Osteocyte (in vitro differentiated cells): Measurements from ENCODE around the gene TCERG1L. TPM values are rescaled to one million over a fixed set of nuclear protein-coding genes. Genes with fewer than 3 reads are reported as not detected.

Experiments
- DNase-seq: peaks from one replicate; pipeline ENCODE4 v3.0.0; 2021; ENCODE audit warnings: mixed read lengths; ENCODE audit not compliant: unreplicated experiment; ENCODE audit errors: extremely low spot score
- H3K27ac Mint-ChIP-seq: one replicate; pipeline ENCODE4 v1.8.0; 2021; ENCODE audit warnings: mild to moderate bottlenecking, mixed read lengths; ENCODE audit not compliant: unreplicated experiment
- H3K27me3 Mint-ChIP-seq: one replicate; pipeline ENCODE4 v1.8.0; 2021; ENCODE audit warnings: mixed read lengths; ENCODE audit not compliant: unreplicated experiment
- H3K36me3 Mint-ChIP-seq: one replicate; pipeline ENCODE4 v1.8.0; 2021; ENCODE audit warnings: mixed read lengths; ENCODE audit not compliant: unreplicated experiment
- H3K4me1 Mint-ChIP-seq: one replicate; pipeline ENCODE4 v1.8.0; 2021; ENCODE audit warnings: mixed read lengths; ENCODE audit not compliant: unreplicated experiment
- H3K4me3 Mint-ChIP-seq: one replicate; pipeline ENCODE4 v1.8.0; 2021; ENCODE audit warnings: mild to moderate bottlenecking, moderate library complexity, mixed read lengths; ENCODE audit not compliant: unreplicated experiment
- H3K9me3 Mint-ChIP-seq: one replicate; pipeline ENCODE4 v1.8.0; 2021; ENCODE audit warnings: mixed read lengths; ENCODE audit not compliant: unreplicated experiment
- total RNA-seq: library from RNA; stranded (reverse); gene quantifications from 2 replicates; pipeline ENCODE4 v1.2.1, GENCODE V29; 2021
- TF ChIP-seq, protein P1 (sequence below): fragments of 200-600 bp; sonication (generic); IDR thresholded peaks from 2 replicates; pipeline ENCODE4 v1.5.0; 2021; ENCODE audit warnings: antibody characterized with exemption, mild to moderate bottlenecking, moderate library complexity

The TCERG1L gene
- total RNA-seq, 1 donor from 2014 or later, result not detected

DNA sequence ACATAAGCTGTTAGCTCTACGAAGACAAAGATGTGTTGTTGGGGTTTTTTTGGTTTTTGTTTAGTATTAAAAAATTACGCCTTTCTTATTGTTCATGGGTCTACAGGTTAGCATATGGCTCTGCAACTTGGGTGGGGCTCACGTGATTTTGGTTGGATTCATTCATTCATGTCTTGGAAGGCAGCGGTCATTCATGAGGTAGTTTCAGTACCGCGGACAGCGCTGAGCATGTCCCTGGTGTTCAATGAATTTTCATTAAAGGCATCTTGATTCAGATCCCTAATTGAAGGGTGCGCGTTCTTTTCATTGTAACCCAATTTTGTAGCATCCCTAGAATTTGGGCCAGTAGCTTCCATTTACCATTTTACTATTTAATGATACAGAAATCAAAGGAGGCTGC lies 42.9 kb upstream of the TCERG1L start:
- TF ChIP-seq, protein P1, sequence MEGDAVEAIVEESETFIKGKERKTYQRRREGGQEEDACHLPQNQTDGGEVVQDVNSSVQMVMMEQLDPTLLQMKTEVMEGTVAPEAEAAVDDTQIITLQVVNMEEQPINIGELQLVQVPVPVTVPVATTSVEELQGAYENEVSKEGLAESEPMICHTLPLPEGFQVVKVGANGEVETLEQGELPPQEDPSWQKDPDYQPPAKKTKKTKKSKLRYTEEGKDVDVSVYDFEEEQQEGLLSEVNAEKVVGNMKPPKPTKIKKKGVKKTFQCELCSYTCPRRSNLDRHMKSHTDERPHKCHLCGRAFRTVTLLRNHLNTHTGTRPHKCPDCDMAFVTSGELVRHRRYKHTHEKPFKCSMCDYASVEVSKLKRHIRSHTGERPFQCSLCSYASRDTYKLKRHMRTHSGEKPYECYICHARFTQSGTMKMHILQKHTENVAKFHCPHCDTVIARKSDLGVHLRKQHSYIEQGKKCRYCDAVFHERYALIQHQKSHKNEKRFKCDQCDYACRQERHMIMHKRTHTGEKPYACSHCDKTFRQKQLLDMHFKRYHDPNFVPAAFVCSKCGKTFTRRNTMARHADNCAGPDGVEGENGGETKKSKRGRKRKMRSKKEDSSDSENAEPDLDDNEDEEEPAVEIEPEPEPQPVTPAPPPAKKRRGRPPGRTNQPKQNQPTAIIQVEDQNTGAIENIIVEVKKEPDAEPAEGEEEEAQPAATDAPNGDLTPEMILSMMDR, result no peak
- DNase-seq, result peak; percentile 23
- Mint-ChIP-seq H3K27me3 (no peaks in the 10 kb centered on the region), H3K9me3 (peaks cover 36% of the 10 kb centered on the region), H3K27ac (no peak overlapping the region), H3K4me1 (no peaks in the 10 kb centered on the region), H3K4me3 (no peak overlapping the region), H3K36me3 (no peaks in the 10 kb centered on the region)

DNA sequence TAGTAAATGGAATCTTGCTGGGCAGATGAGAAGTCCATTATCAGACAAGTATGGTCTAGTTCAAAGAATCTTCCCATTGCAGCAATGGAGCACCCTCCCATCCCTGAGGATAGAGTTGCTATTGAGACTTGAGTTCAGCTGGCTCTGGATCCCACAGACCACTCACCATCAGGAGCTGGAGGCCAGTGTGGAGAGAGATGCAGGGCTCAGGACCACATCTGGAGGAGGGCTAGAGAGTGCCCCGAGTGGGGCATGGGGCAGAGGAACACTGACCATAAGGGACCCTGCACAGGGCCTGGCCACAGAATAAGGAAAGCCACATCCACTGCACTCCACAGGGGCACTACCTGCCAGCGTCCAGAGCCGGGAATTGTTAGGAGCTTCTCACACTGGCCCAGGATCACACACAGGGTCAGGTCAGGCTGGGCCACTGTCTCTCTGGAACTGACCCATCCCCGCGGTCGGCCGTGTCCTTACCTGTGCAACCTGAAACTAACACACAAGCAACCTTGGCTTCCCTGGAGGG lies 41.3 kb upstream of the TCERG1L start:
- DNase-seq, result peak; percentile 72
- Mint-ChIP-seq H3K36me3 (no peaks in the 10 kb centered on the region), H3K4me3 (no peak overlapping the region), H3K27me3 (no peaks in the 10 kb centered on the region), H3K27ac (no peak overlapping the region), H3K9me3 (peaks cover 26% of the 10 kb centered on the region), H3K4me1 (no peaks in the 10 kb centered on the region)
- TF ChIP-seq, protein P1, result no peak

DNA sequence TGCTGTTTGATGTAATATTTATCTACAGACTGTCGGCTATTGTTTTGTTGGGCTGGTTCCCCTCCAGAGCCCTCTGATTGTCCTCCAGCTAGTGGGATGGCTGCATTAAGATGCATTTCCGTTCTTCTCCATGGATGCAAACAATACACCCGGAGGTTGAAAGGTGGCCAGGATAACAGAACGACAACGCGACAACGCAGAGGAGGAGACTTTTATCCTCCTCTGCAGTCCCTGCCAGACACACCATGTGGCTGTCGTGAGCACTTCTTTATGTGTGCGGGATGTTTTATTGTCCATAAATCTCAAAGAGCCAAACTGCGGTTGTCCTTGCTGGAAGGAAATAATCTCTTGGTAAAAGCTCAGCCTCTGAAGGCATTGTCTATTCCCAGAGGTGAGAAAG lies 39.1 kb upstream of the TCERG1L start:
- Mint-ChIP-seq H3K9me3 (peaks cover 38% of the 10 kb centered on the region), H3K27ac (no peak overlapping the region), H3K36me3 (no peaks in the 10 kb centered on the region), H3K4me3 (no peak overlapping the region), H3K4me1 (no peaks in the 10 kb centered on the region), H3K27me3 (no peaks in the 10 kb centered on the region)
- TF ChIP-seq, protein P1, result no peak
- no peak for DNase-seq

DNA sequence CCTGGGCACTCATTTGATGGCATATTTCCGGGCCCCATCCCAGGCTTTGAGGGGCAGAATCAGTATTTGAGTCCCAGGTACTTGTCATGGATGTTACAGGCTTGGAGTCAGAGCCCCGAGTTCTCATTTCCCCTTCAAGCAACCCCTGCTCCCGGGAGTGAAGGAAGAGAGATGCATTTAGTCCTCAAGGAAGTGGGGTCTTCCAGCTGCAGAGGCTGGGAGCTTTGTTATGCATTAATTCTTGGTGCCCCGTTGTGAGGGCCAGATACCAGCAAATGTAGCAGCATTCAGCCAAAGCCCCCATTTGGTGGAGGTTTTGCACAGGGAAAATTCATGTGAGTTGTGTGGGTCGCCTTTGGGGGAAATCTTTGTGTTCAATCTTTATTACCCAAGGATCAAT lies 38.7 kb upstream of the TCERG1L start:
- no peak overlapping the region for H3K4me3 Mint-ChIP-seq
- no peak overlapping the region for H3K27ac Mint-ChIP-seq
- DNase-seq, result no peak
- H3K36me3 Mint-ChIP-seq, result no peaks in the 10 kb centered on the region
- peaks cover 38% of the 10 kb centered on the region for H3K9me3 Mint-ChIP-seq
- TF ChIP-seq, protein P1, result no peak
- no peaks in the 10 kb centered on the region for H3K4me1 Mint-ChIP-seq
- no peaks in the 10 kb centered on the region for H3K27me3 Mint-ChIP-seq

DNA sequence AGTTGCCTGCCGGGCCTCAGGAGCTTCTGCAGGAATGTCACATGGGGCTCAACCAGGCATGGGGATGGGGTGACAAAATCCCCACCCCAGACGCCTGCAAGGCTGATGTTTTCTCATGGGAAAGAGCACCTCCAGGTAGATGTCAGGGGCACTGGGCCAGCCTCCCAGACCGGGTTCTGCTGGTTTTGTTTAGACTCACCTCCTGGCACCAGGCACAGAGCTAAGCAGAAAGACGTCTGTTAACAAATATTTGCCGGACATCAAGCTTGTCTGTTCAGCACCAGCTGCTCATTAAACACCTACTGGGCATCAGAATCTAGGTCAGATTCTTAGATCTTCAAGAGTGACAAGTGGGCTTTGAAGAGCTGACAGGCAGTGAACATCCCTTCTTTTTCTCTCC lies 34.9 kb upstream of the TCERG1L start:
- TF ChIP-seq, protein P1, result no peak
- Mint-ChIP-seq H3K36me3 (no peaks in the 10 kb centered on the region), H3K27ac (no peak overlapping the region), H3K4me1 (no peaks in the 10 kb centered on the region), H3K4me3 (no peak overlapping the region), H3K27me3 (no peaks in the 10 kb centered on the region), H3K9me3 (peaks cover 24% of the 10 kb centered on the region)
- DNase-seq, result no peak
